GM18868 (cell line): ENCODE data around the gene LMBR1.
"Not testable (repeated sequence)": the region's sequence is repeated elsewhere in the genome, so short reads cannot be mapped to it uniquely, and the experiment has no call there.

ENCODE experiments used
- ATAC-seq: cut with Tn5 transposase; IDR thresholded peaks from one replicate; pipeline ENCODE4 v1.9.1; 2021; ENCODE audit warnings: mild to moderate bottlenecking, moderate library complexity; ENCODE audit not compliant: unreplicated experiment

The LMBR1 gene

GRCh38 chr7:156907656-156908055 is 14.7 kb upstream of the LMBR1 start:
- no peak for ATAC-seq

- ATAC-seq, result no peak
Measured at GRCh38 chr7:156906200-156906649, 13.2 kb upstream of the LMBR1 start.

- peak; percentile 57 for ATAC-seq
Measured at GRCh38 chr7:156903232-156903909, 10.4 kb upstream of the LMBR1 start.

- ATAC-seq, result not testable (repeated sequence)
Measured at GRCh38 chr7:156900093-156900492, 7.1 kb upstream of the LMBR1 start.

GRCh38 chr7:156898938-156899337 is 6.0 kb upstream of the LMBR1 start:
- no peak for ATAC-seq

GRCh38 chr7:156897673-156898072 is 4.7 kb upstream of the LMBR1 start:
- no peak for ATAC-seq

GRCh38 chr7:156896388-156897022 is 3.5 kb upstream of the LMBR1 start:
- ATAC-seq, result no peak

- no peak for ATAC-seq
Measured at GRCh38 chr7:156895024-156895780, 2.2 kb upstream of the LMBR1 start.

- peak; percentile 26 for ATAC-seq
Measured at GRCh38 chr7:156892081-156892800, 742 bp downstream of the LMBR1 start.

GRCh38 chr7:156889746-156890145 is 3.2 kb downstream of the LMBR1 start:
- no peak for ATAC-seq

GRCh38 chr7:156889089-156889488 is 3.9 kb downstream of the LMBR1 start:
- no peak for ATAC-seq

GRCh38 chr7:156886020-156886795 is 6.8 kb downstream of the LMBR1 start:
- no peak for ATAC-seq

GRCh38 chr7:156881679-156882078 is 11.3 kb downstream of the LMBR1 start:
- ATAC-seq, result no peak

GRCh38 chr7:156875766-156876165 is 17.2 kb downstream of the LMBR1 start:
- ATAC-seq, result no peak

- ATAC-seq, result not testable (repeated sequence)
Measured at GRCh38 chr7:156868363-156868762, 24.6 kb downstream of the LMBR1 start.

GRCh38 chr7:156865493-156865892 is 27.5 kb downstream of the LMBR1 start:
- ATAC-seq, result peak; percentile 88

- ATAC-seq, result not testable (repeated sequence)
Measured at GRCh38 chr7:156862022-156862421, 31.0 kb downstream of the LMBR1 start.

- no peak for ATAC-seq
Measured at GRCh38 chr7:156861212-156861611, 31.8 kb downstream of the LMBR1 start.

- ATAC-seq, result not testable (repeated sequence)
Measured at GRCh38 chr7:156860099-156860498, 32.9 kb downstream of the LMBR1 start.

- ATAC-seq, result no peak
Measured at GRCh38 chr7:156858523-156858922, 34.5 kb downstream of the LMBR1 start.
